GM12878 (cell line): ENCODE measurements around the gene CDCP1.

ENCODE experiments used
- BCL11A ChIP-seq: IDR thresholded peaks from 2 replicates; pipeline ENCODE4 v1.6.1; 2011; ENCODE audit warnings: low read depth, low read length
- CHD2 ChIP-seq: IDR thresholded peaks from 2 replicates; pipeline ENCODE4 v1.6.1; 2011; ENCODE audit warnings: low read depth, low read length, improper control_type of control experiment, borderline replicate concordance
- CTCF ChIP-seq, 3 experiments: IDR thresholded peaks in 2 of 3; conservative IDR thresholded peaks in 1 of 3; 2 replicates each; pipeline ENCODE4 v1.5.1; 2011; ENCODE audit warnings: low read depth in 3 of 3, low read length in 3 of 3, mild to moderate bottlenecking in 3 of 3, control low read depth in 2 of 3, moderate library complexity in 2 of 3, inconsistent platforms in 1 of 3, mixed read lengths in 1 of 3; ENCODE audit not compliant: control insufficient read depth in 2 of 3, insufficient read depth in 1 of 3; ENCODE audit errors: extremely low read depth in 1 of 3
- ELK1 ChIP-seq: IDR thresholded peaks from 2 replicates; pipeline ENCODE4 v1.6.1; 2012; ENCODE audit warnings: low read depth, low read length, improper control_type of control experiment
- EZH2 ChIP-seq: IDR thresholded peaks from 2 replicates; pipeline ENCODE4 v1.6.1; 2012; ENCODE audit warnings: low read depth, mild to moderate bottlenecking, control low read depth, inconsistent platforms, low read length, borderline replicate concordance; ENCODE audit not compliant: control insufficient read depth
- POLR2A ChIP-seq: IDR thresholded peaks from 2 replicates; pipeline ENCODE4 v1.6.1; 2011; ENCODE audit warnings: low read depth, mild to moderate bottlenecking, low read length
- PRDM15 ChIP-seq: fragments of 450-650 bp; formaldehyde crosslinking; IDR thresholded peaks from 2 replicates; pipeline ENCODE4 v1.4.0; 2020; ENCODE audit warnings: mild to moderate bottlenecking, moderate library complexity
- SMC3 ChIP-seq: IDR thresholded peaks from 2 replicates; pipeline ENCODE4 v1.6.1; 2011; ENCODE audit warnings: low read length, improper control_type of control experiment, borderline replicate concordance
- SREBF2 ChIP-seq: IDR thresholded peaks from 2 replicates; pipeline ENCODE4 v1.6.1; 2012; ENCODE audit warnings: mild to moderate bottlenecking, low read length

- TF ChIP-seq PRDM15 (CRISPR knock-in tag) (no peak), CTCF (IDR thresholded peaks at IDR 0.05 in 2 of 3, conservative IDR thresholded peaks at IDR 0.05 in 1 of 3; ENCODE audit: control insufficient read depth in 2 of 3, extremely low read depth in 1 of 3, insufficient read depth in 1 of 3, low read depth in 3 of 3, low read length in 3 of 3) (no peak), CHD2 (no peak), POLR2A (no peak), SMC3 (no peak), BCL11A (no peak), ELK1 (no peak), SREBF2 (no peak), EZH2 (no peak)
Observed at GRCh38 chr3:45084361-45084760, 61.8 kb downstream of the CDCP1 start.
